Measurements from ENCODE around the gene CD22. TPM values are rescaled to one million over a fixed set of nuclear protein-coding genes. Genes with fewer than 3 reads are reported as not detected.

CD22 gene
- total and polyA plus RNA-seq, 2 of the 4 experiments (the other 2 are of a cell fraction), result 0.18 to 0.22 TPM

GRCh38 chr19:35284153-35285094 is 44.6 kb upstream of the CD22 start:
- no peaks in the 10 kb centered on the region for H3K9me1 ChIP-seq (ENCODE audit: insufficient read depth, low read length)
- peaks cover 31% of the 10 kb centered on the region for H3K27me3 ChIP-seq (ENCODE audit: control insufficient read depth, insufficient read depth, low read length)
- H3K9ac ChIP-seq (ENCODE audit: low read depth, low read length), result no peak overlapping the region
- dilution Hi-C loops (cut with HindIII; ENCODE audit: low sequenced_read_pairs, unreplicated experiment), result no loop called here
- intact Hi-C loops (cut with micrococcal nuclease), result no loop called here
- no peak overlapping the region for H3K14ac ChIP-seq (replicated peaks; ENCODE audit: low read depth, low read length)
- WGBS, 2 experiments (ENCODE audit: extremely low coverage in 2 of 2, insufficient read length in 1 of 2), result 44% methylated on average over 6 of the region's 17 CpGs; no CpG with 5 or more reads in 1 of the 2 experiments
- no peak overlapping the region for H2BK20ac ChIP-seq (ENCODE audit: low read depth, low read length)
- H3K56ac ChIP-seq (ENCODE audit: extremely low read depth, insufficient read depth, low read length), result no peak overlapping the region
- no peaks in the 10 kb centered on the region for H3K9me3 ChIP-seq (ENCODE audit: control insufficient read depth, insufficient read depth, low read length)
- no peak overlapping the region for H2AK5ac ChIP-seq (ENCODE audit: low read depth, low read length)
- H3K36me3 ChIP-seq (ENCODE audit: control insufficient read depth, insufficient read depth, low read length), result no peaks in the 10 kb centered on the region; the same call in 1 of the 2 replicates
- no peaks in the 10 kb centered on the region for H4K20me1 ChIP-seq (ENCODE audit: insufficient read depth, low read length)
- no peak overlapping the region for H4K5ac ChIP-seq (ENCODE audit: low read depth, low read length)
- no peak overlapping the region for H3K23ac ChIP-seq (ENCODE audit: low read depth, low read length)
- no peak overlapping the region for H4K8ac ChIP-seq (ENCODE audit: low read depth in 2 of 2, low read length in 2 of 2)
- no peak overlapping the region for H3K18ac ChIP-seq (ENCODE audit: low read depth, low read length)
- H2BK120ac ChIP-seq (ENCODE audit: low read depth, low read length), result no peak overlapping the region
- H3K4me2 ChIP-seq (ENCODE audit: low read depth, low read length), result no peak overlapping the region
- H3K4me1 ChIP-seq (ENCODE audit: control insufficient read depth, insufficient read depth, low read length), result no peaks in the 10 kb centered on the region
- no peak for TF ChIP-seq MXI1 (IDR thresholded peaks at IDR 0.05; ENCODE audit: borderline replicate concordance, low read depth, low read length)
- no peak for TF ChIP-seq SMC3 (IDR thresholded peaks at IDR 0.05; ENCODE audit: low read depth, low read length)
- TF ChIP-seq CTCF (conservative IDR thresholded peaks at IDR 0.05; ENCODE audit: low read depth, low read length), result no peak
- no peak for TF ChIP-seq RFX5 (IDR thresholded peaks at IDR 0.05; ENCODE audit: low read depth, low read length)
- no TSS peak for BruUV-seq (replicated peaks)
- H2AFZ ChIP-seq (replicated peaks; ENCODE audit: low read length, poor library complexity), result no peak overlapping the region
- H2BK5ac ChIP-seq (ENCODE audit: low read depth, low read length, poor library complexity, severe bottlenecking), result no peak overlapping the region
- H3K4ac ChIP-seq (ENCODE audit: low read depth, low read length), result no peak overlapping the region
- H2BK15ac ChIP-seq (ENCODE audit: low read depth, low read length), result no peak overlapping the region
- no peak overlapping the region for H3K4me3 ChIP-seq (ENCODE audit: insufficient read depth, low read depth, low read length)
- in situ Hi-C loops (cut with MboI; ENCODE audit: low sequenced_read_pairs), result no loop called here
- ATAC-seq (ENCODE audit: low read depth), result no peak
- POLR2A ChIA-PET (ENCODE audit: unreplicated experiment), result no interaction called here
- no peaks in the 10 kb centered on the region for H3K79me1 ChIP-seq (ENCODE audit: low read depth in 1 of 2, low read length in 2 of 2)
- no peak overlapping the region for H4K91ac ChIP-seq (ENCODE audit: insufficient read depth, low read depth, low read length)
- H3K27ac ChIP-seq (ENCODE audit: insufficient read depth, low read length), result no peak overlapping the region
- H2AK9ac ChIP-seq (replicated peaks; ENCODE audit: low read depth, low read length, poor library complexity), result no peak overlapping the region
- CTCF ChIA-PET, result interaction anchor here (0.7 kb wide), 1 partner anchor 160 kb away, joined by 4 read pairs; no protein-coding TSS in a partner anchor
- no peak for DNase-seq

Data from IMR-90 (cell line).